Left renal pelvis (tissue), 4 donors: Measurements from ENCODE around the gene CD96. TPM values are rescaled to one million over a fixed set of nuclear protein-coding genes. Genes with fewer than 3 reads are reported as not detected.
"Not testable (repeated sequence)": the region's sequence is repeated elsewhere in the genome, so short reads cannot be mapped to it uniquely, and the experiment has no call there.

Source experiments
- DNase-seq, 4 donors: peaks; one replicate each; pipeline ENCODE4 v3.0.0-alpha.2; 2013; ENCODE audit warnings: low read depth in 4 of 4, low spot score in 3 of 4
- polyA plus RNA-seq, 4 donors: library from polyadenylated mRNA; unstranded; fragments of 120-200 nt; gene quantifications; one replicate each; pipeline ENCODE4 v1.2.1, GENCODE V29; 2013; ENCODE audit not compliant: insufficient read length in 4 of 4

CD96 gene, protein sequence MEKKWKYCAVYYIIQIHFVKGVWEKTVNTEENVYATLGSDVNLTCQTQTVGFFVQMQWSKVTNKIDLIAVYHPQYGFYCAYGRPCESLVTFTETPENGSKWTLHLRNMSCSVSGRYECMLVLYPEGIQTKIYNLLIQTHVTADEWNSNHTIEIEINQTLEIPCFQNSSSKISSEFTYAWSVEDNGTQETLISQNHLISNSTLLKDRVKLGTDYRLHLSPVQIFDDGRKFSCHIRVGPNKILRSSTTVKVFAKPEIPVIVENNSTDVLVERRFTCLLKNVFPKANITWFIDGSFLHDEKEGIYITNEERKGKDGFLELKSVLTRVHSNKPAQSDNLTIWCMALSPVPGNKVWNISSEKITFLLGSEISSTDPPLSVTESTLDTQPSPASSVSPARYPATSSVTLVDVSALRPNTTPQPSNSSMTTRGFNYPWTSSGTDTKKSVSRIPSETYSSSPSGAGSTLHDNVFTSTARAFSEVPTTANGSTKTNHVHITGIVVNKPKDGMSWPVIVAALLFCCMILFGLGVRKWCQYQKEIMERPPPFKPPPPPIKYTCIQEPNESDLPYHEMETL
- polyA plus RNA-seq = 1 to 10 TPM in 2 of 4 donors, under 1 TPM in 2; 0.60 to 2.9 (median 1.6) TPM

DNA sequence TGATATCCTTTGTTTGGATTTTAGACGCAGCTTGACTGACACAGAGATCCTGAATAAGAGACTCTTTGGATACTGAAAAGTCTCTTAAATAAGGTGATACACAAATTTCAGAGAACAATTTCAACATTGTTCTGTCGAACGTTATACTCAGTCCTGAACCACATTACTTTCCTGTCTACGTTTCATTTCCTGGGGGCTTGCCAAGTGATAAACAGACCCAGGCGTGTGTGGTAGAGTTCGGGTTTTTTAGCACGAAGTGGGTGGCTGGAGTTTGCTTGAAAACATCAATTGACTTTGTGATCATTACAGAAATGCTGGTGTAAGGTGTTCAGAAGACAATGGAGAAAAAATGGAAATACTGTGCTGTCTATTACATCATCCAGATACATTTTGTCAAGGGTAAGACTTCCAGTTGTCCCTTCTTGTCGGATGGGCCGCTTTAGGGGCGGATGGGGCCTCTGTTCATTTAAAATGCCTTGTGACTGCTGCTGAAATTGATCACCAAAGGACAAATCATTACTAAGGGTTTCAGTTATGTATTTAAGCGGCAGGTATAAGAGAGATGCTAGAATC, at the start of gene CD96:
Gene CD96, plus strand, starts transcription at position 287 of the 573 bp plus-strand sequence. Its CDS starts 52 bp downstream, at position 339.
- DNase-seq = no peak

DNA sequence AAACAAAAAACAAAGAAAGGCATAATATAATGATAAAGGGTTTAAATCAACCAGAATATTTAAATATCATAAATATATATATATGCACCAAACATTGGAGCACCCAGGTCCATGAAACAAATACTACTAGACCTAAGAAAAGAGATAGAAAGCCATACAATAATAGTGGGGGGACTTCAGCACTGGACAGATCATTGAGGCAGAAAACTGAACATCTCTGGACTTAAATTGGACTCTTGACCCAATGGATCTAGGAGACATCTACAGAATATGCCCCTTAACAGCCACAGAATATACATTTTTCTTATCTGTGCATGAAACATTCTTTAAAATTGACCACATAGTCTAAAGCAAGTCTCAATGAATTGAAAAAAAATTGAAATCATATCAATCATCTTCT, 48.7 kb upstream of the CD96 start:
- DNase-seq = no peak

DNA sequence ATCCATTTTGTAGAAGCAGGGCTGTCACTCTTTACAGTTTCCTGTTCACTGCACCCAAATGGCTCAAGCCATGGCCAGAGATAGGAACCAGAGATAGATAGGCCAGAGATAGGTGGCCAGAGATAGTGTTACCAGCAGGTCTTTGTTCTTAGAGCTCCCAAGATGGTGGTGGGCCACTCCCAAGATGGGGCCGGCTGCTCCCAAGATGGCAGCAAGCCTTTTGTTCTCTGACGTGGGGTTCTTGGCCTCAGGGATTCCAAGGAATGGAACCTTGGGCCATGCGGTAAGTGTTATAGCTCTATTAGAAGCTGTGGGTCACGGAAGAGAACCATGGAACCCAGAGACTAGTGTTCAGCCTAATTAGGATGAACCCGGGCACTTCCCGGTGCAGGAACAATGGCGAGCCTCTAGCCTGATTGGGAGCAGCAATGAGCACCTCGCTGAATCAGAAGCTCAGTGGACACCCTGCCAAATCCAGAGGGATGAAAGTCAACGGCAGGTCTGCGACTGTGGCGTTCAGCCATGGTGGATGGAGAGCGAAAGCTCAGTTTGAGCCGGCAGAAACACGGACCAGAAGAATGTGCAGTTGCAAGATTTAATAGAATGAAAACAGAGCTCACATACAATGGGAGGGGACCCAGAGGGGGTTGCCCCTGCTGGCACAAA, 45.0 kb upstream of the CD96 start:
- DNase-seq = no peak

DNA sequence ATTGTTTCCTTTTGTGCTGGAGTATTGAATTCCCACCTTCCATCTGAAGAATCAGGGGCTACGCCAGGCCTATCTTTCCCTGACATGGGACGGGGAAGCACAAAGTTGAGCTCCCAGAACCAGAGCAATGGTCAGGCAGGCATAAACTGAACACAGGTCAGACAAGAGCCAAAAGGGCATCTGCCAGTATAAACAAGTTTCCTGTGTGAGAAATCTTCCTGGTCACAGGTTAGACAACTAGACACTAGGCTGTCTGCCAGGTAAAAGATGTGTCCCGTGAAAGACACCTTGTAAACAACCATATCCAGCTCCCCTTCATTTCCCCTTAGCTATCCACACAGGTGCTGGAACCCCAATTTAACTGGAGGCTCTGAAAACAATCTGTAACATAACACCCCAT, 44.0 kb upstream of the CD96 start:
- no peak for DNase-seq

DNA sequence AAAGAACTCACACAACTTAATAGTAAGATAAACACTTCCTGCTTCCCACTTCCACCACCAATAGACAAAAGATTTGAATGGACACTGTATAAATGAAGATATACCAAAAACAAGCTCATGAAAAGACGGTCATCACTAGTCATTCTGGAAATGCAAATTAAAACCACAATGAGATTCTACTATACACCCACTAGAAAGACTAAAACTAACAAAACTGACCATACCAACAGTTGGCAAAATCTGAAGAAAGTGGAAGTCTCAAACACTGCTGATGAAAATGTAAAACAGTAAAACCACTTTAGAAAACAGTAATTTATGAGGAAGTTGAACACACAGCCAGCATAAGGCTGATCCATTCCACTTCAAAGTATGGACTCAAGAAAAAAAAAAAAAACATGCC, 35.6 kb upstream of the CD96 start:
- no peak for DNase-seq

DNA sequence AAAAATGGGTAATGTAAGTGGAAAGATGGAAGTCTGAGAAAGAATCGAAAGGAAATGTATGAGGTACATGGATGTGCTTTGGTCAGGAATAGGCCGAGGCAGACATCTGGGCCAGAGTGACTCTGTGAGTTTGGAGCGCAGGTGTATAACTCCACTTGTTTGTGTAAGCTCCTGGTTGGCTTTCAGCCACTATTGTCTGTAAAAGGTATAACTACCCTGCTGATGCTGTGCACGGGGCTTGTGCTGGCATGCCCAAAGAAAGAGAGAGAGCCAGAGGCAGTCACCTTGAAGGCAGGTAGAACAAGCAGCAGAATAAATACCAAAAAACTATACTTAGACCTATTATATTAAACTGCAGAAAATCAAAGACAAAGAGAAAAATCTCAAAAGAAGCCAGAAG, 32.7 kb upstream of the CD96 start:
- no peak for DNase-seq

DNA sequence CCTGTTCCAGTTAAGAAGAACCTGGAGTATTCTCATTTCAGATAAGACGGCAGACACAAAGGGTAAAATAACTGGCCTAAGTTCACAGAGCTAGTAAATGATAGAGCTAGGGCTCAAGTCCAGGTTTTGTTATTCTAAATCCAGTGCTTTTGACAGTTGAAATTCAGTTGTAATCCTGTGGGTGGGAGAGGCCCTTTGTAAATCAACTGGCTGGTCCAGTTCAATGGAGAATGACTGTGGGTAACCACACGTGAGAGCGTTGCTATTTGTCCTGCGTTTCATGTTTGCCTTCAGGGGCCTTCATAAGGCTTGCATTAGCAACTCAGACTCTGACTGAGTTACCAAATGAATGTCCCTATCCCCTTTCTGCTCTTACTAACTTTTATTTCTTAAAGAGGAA, 24.2 kb upstream of the CD96 start:
- DNase-seq = no peak

DNA sequence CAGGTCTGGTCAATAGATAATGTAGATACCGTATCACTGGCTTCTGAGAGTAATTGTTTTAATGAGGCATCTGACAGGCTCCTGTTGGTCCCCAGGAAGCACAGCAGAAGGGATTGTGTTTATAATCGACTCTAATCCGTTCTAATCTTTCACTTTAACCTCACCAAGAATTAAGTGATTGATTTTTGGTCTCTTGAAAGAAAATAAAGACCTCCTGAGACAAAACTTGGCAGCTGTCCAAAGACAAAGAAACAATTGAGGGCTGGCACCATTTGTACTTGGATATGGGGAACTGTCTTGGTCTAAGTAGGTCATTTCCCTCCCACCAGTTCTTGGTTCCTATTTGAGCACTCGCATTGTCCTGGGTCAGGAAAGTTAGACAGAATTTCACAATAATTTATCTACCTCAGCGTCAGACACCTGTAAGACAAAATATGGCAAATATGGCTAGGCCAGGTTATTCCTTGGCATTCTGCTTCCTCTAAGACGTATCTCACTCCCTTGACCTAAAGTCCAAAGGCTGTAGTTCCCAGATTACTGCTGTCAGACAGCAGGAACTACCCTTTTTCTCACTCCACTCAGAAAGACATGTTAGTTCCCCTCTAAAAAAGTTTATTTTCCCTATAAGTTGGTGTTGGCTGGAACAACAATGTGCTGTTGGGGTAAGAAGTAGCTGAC, 22.7 kb upstream of the CD96 start:
- DNase-seq = no peak

DNA sequence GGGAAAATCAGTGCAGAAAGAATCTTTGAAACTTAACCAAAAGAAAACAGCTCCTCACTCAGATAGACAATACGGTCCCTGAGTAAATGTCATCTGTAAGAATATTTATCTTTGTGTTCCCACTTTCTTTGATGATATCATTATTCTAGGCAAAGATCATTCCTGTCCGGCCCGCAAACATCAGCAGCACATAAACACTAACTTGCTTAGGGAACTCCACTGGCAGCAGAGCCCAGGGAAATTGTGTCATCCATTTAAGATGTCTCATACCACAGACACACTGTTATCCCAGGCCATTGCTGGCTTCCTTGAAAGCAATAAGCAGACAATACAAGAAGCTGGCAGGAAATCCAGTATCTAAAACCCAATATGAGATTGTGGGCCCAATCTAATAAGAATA, 20.1 kb upstream of the CD96 start:
- DNase-seq = no peak

DNA sequence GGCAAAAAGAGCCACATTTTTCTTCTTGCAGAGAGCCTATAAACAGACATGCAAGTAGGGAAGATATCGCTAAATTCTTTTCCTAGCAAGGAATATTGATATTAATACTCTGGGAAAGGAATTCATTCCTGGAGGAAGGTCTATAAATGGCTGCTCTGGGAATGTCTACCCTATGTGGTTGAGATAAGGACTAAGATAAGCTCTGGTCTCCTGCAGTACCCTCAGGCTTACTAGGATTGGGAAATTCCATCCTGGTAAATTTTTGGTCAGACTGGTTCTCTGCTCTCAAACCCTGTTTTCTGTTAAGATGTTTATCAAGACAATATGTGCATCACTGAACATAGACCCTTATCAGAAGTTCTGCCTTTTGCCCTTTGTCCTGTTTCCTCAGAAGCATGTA, 17.5 kb upstream of the CD96 start:
- DNase-seq = not testable (repeated sequence)

DNA sequence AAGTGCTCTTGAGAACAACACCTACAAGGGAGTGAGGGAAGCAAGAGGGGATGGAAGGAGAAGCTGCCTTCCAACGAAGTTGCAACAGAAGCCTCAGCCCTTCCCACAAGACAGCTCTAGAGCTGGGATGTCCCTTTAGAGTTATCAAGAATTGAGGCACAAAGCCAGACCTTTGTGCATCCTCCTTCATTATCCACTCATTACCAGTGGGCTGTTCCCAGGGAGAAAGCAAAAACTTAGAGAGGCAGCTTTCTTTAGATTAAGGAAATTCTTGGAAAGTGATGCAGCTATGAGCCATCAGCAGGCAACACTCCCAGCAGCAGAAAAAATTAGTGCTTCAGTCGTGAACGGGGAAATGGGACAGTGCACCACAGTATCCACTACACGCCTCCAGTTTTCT, 10.6 kb upstream of the CD96 start:
- DNase-seq = no peak

DNA sequence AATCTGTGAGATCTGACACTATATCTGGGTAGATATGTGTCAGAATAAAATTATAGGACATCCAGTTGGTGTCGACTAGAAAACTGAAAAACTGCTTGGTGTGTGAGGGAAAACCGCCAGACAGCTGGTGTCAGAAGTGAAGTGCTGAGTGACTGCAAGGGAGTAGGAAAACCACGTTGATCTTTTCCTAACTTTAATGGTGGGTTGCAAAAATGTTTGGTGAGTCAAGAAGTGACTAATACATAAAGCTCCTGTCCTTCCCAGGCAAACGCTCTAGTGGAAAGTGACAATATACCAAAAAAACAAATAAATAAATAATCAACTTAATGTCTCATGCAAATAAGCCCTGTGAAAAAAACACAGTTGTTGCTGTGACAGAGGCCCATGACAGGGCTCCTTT, 7.3 kb upstream of the CD96 start:
- no peak for DNase-seq

DNA sequence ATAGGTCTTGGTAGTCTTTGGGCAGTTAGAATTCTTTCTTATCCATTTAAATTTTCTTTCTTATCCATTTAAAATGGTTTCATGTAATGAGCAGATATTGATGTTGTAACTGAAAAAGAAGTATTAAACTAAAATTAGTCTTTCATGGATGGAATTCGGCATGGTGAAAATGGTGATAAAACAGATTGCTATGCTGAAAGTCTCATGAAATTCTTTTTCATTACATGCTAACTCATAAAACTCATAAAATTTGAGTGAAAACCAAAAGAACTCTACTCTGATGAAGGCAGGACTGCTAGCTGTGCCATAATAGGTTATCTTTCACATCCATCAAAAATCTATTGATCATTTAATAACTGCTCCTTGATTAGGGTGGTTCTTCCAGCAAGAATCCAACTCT, 3.9 kb upstream of the CD96 start:
- DNase-seq = no peak

DNA sequence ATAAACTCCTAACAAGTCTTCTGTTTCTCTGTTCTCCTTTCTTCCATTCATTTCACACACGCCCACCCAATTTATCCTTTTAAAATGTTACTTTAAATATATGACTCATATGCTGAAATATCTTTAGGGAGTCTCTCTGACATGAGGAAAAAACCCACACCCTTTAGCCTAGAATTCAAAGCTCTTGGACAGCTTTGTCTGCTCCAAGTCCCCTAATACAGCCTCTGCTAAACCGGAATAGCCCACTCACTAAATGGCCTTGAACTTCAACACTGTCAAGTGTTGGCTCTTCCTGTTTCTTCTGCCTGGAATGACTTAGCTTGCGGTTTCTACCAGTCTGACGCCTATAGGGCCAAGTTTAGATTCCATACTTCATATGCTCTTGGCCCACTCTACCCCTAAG, 3.3 kb upstream of the CD96 start:
- no peak for DNase-seq

DNA sequence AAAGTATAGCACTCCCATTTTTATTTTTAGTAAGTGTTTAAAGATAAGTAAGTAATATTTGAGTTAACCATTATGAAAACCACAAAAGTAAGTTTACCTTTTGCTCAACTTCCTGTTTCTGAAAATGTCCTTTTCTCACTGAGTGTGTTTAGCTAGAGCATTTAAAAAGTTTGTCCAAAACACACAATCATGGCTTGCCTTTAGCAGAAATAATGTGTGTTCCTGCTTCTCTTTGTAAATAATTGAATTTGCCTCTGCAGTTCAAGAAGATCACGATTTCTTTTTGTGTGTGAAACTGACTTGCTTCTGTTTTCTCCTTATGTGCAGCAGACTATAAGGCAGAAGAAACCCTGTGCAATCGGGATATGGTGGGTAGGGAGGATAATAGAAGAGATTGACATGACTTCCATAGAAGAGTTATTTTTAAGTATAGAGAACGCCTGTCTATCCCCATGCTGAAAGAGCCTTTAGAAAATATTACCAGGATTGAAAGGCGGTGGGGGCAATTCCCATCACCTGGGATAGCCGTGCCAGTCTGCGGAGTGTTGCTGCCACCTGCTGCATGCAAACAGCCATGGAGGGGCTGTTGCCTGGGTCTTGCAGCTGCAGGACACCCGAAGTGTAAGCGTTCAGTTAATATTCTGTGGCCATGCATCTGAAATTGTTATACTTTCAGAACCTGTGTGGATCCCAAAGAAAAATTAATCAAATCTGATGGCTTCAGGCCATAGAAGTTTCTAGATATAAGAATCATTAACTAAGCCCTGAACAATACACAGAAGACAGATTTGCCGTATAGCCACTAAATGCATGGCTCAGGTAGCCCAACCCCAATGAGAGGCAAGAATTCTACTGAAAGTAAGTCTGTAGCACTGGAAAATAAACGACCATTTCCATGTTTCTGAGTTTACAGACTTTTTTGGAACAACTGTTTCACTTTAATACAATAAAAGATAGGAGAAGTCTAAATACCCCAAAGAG, 2.4 kb upstream of the CD96 start:
- DNase-seq = peak in 3 of 4 donors; percentile 12 to 33 (median 22)

DNA sequence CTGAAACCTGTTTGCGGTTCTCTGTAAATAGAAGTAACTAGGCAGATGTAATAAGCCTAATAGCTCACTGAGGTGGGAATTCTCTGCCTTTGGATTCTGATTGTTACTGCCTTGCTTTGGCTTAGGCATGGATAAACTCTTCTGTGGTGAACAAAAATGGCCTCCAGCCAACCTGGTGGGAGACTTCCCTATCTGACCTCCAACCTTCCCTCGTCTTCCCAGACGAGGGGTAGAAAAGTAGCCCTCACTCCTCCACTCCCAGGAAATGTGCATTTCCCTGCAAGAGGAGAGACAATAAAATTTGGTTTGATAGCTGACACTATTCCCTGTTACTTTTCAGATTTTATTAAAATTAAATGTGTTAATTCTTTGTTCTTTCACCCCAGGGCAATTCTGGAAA, 606 bp upstream of the CD96 start:
- no peak for DNase-seq

DNA sequence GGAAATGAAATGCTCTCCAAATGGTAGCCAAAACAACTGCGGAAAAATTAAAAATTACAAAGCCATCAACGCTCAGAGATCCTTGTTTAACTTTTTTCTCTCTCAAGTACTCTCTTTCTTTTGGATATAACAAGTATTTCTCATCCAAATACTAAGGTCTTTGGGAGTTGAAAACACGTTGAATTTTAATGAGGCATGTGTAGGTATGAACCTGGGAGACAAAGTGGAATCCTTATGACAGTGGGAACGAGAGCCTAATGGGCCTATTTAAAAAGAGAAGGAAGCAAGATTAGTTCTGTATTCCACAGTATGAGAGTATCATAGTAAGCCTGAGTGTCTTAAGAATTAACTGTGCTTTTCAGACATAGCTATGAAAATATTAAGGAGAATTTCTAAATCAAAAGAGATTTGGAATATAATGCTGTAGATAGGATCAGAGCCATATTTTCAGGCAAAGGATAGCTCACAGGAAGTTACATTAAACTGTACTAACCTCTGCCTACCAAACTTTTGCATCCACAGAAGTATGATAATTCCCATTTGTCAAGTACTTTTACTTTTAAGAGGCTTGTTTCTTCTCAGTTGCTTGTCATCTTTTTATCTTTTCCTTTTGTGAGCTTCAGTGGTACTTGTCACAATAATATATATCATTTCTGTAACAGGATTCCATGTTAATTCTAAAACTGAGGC, 759 bp downstream of the CD96 start:
- DNase-seq = no peak

DNA sequence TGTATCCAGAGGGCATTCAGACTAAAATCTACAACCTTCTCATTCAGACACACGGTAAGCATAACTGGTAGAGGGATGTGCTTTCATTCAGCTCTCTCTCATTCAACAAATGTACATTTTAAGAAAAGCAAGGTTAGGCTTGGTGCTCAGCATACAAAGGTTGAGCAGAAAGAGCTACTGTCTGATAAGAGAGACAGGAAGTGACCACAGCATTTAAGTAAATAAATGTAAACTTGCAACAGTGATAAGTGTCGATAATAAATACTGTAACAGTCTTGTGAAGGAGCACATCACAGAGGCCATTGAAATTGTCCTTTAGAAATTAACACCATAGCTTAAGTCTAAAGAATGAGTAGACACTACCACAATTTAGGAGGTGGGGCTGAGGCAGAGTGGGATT, 3.4 kb downstream of the CD96 start:
- no peak for DNase-seq

DNA sequence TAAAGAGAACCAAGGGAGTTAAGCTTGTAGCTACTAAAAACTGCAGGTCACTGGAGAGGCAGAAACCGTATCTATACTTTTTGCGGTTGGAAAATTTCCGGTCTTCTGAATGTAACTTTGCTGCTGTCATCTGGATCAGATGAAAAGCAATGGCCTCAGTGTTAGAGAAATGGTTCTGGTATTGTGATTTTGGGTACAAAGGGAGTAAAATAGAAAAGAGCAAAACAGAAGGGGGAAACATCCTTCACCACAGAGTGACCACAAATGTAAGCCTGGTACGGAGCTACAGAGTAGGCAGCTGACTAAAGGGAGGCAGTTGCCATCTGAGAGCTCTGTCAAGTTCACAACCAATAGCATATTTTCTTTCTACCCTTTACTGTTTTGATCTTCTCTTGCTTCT, 5.6 kb downstream of the CD96 start:
- no peak for DNase-seq
